CD4-positive, alpha-beta T cell treated with Interleukin-15 for 4 hours (primary cell): Measurements from ENCODE around the gene MAP1B.
"Not testable (repeated sequence)": the region's sequence is repeated elsewhere in the genome, so short reads cannot be mapped to it uniquely, and the experiment has no call there.

Source experiments
- DNase-seq: peaks from one replicate; pipeline ENCODE4 v3.0.0-alpha.2; 2020; ENCODE audit warnings: low spot score

MAP1B gene

DNA sequence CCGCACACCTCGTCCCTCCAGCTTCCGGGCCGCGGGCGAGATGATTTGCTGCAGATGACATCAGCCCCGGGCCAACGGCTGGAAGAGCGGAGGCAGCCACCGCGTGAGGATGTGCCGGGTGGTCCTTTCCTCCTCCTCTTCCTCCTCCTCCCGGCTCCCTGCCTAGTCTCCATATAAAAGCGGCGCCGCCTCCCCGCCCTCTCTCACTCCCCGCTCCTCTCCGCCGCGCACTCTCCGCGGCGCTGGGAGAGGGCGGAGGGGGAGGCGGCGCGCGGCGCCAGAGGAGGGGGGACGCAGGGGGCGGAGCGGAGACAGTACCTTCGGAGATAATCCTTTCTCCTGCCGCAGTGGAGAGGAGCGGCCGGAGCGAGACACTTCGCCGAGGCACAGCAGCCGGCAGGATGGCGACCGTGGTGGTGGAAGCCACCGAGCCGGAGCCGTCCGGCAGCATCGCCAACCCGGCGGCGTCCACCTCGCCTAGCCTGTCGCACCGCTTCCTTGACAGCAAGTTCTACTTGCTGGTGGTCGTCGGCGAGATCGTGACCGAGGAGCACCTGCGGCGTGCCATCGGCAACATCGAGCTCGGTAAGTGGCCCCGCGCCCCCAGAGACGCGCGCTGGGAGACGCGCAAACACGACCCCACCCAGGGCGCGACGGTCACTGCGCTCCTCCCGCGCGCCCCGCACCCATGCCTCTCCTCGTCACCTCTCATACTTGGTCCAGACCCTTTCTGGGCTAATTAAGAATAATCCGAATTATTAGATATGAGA, at the start of gene MAP1B:
Gene MAP1B (plus strand): TSS at position 345 of the 770 bp plus-strand sequence. CDS start 57 bp downstream, at position 402.
- no peak for DNase-seq

DNA sequence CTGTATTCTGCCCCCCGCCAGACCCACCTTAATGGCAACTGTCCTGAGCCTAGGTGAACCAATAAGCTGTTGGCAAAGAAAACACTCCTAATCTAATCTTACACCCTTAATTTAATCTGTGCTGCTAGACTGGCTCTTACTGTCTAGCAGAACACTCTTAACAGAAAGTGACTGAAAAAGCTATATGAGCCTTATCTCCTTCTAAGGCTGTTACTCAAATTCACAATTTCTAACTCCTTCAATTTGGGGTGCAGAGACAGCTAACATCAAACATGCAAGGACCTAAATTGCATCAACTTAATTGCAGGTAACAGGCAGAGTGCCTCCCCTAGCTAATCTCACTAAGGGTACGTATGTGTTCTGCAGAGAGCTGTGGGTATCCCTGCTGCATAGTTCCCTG, 49.5 kb upstream of the MAP1B start:
- DNase-seq = no peak

DNA sequence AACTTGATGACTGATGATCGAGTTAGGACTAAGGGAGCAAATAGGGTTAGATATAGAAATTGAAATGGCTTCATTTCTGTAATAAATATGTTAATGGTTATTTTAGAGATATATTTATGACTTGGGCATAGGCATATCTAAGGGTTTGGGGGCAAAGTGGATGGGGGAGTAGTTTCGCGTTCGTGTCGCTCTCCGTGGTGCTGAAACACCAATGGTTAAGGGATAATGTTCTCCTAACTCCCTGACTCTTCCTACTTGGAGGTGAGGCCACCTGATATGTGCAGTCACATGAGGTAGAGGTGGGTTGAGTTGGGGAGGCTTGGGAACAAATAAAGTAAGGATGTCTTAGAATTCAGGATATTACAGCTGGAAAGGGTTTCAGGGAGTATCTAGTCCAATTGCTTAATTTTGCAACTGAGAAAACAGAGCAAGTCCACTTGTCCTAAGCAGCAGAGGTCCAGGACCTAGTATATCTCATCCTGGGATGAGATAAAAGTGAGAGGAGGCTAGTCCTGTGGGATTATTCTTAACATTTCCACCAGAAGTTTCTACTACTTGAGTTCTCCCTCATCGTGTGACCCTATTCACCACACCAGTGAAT, 44.0 kb upstream of the MAP1B start:
- DNase-seq = no peak

DNA sequence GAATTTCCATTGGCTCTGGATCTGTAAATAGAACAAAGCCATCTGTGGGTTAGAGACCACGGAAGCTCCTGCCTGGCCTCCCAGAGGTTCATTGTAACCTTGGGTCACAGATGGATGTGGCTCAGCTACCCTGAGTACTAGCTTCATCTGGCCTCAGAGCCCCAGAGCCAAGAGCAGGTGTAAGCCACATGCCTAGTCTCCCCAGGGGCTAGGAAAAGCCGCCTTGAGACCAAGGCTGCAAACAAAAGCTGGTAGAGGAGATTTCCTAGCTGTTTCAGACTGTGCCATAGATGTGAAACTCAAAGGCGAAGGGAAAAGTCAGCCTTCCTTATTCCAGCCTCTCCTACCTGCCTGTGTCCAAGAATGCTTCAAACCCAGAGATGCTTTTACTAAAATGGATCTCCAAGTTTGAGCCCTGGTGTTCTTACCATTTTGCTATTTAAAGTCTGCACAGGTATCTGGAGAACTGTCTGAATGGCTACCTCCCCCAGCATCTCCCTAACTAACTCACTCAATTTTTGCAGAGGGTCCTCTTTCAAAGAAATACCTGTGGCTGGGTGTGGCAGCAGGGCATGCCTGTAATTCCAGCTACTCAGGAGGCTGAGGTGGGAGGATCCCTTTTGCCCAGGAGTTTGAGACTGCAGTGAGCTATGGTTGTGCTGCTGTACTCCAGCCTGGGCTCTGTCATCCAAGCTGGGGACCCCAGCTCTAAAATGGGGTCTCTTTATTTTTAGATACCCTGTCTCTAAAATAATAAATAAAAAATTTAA, 42.3 kb upstream of the MAP1B start:
- no peak for DNase-seq

DNA sequence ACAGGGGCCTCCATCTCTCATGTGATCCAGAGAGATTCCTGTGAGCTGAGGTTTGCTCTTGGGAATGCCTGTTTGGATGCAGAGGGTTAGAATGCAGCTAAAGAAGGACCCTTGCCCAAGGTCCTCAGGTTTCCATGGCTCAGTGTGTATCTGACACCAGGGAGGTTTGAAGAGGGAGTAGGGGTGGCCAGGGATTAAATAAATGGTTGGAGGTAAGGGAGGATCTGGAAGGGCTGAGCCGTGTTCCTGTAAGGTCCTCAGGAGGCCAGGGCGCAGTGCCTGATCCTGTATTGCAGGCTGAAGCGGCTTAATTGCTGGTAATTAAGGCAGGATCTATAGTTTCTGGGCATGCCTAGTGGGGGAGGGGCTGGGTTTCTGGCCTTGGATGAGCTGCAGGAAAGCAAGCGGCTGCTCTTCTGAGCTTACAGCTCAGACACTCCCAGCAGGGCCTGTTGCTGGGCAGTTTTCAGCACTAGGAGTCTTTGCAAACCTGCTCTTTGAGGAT, 41.5 kb upstream of the MAP1B start:
- no peak for DNase-seq

DNA sequence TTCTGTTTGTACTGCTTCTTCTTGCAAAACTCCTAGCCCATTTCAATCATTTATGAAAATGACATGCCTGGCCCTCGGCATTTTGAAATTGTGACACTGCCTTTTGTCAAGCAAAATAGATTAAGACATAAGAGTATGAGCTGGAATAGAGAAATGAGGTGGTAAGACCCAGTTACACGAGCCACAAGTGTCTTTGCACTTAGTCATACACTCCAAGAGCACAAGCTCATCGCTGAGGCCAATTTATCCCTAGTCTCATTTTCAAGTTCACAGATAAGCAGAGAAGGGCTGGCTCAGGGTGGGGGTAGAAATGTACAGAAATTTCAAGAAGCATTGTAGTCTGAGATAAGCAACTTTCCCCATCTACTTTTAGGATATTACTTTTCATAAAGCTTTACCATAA, 40.6 kb upstream of the MAP1B start:
- no peak for DNase-seq

DNA sequence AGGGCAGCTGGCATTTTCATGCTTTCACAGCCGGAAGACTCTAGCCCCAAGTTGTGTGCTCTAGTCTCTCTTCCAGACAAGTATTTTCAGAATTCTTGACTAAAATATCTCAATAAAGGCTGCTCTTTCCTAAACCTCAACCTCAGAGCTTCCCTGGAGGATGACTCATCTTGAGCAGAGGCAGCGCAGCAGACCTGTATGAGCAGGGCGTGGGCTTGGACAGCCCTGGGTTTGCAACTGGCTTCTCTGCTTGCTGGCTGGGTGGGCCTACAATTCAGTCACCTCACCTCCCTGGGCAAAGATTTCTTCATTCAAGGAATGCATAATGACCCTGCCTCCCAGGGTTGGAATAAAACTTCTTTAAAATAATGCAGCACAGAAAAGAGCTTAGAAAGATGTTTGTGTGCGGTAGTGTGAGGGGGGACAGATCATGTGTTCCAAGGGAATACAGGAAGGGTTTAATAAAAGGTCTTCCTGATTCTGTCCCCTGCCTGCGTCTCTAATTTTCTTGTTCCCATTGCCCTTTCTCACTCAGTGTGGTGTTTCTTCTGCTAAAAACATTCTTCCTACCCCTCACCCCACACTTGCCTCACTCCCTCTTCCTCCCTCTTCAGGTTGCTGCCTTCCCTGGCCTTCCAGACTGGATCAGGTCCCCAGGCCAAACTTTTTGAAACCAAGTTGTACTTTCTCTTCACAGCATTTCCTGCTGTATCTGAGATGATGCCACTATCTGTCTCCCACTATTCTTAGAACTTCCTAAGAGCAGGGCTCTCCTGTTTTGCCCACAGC, 39.4 kb upstream of the MAP1B start:
- no peak for DNase-seq

DNA sequence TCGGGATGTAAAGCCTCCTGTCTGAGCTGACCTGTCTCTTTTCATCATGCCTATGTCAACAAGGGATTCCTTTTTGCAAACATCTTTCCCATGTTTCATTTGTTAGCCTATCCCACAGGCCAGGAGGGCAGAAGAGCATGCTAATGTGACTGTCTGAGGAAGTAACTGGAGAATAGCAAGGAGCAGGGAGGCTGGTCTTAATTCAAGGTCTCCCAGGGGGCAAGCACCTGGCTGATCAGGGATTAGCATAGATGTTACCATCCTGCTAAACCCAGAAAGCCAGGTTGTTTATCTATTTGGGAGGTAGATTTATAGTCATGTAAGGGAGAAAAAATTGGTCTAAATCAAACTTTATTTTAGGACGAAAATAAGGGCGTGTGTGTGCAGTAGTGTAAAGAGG, 36.7 kb upstream of the MAP1B start:
- no peak for DNase-seq

DNA sequence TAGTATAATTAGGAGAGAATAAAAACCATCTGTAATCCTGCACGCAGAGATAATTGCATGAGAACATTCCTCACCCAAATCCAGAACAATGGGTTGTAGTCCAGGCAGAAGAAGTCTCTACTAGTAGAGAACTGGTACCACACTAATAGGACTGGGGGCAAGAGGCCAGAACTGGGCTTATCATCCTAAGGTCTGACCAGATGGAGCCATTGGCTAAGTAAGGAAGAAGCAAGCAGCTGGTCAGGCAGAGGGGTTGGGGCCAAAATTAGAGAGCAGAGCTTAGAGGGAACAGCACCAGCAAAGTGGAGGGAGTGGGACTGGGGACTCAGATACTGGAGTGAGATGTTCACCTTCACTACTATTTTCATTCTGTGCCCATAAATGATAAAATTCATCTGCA, 35.4 kb upstream of the MAP1B start:
- no peak for DNase-seq

DNA sequence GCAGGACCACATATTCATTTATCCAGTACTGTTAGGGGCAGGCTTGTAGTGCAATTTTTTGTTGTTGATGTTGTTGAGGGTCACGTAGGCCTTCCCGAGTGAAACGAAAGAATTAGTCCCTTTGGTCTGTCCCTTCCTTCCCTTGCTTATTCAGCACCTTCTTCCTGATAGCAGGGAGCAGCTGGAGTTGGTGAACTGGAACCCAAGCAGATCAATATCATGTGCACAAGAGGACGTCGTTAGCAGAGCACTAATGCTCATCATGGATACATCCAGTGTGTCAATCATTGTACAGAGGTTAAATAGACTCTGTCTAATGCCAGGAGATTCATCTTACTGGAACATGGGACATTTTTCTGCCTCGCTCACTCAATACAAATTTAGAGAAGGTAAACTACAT, 33.0 kb upstream of the MAP1B start:
- DNase-seq = no peak

DNA sequence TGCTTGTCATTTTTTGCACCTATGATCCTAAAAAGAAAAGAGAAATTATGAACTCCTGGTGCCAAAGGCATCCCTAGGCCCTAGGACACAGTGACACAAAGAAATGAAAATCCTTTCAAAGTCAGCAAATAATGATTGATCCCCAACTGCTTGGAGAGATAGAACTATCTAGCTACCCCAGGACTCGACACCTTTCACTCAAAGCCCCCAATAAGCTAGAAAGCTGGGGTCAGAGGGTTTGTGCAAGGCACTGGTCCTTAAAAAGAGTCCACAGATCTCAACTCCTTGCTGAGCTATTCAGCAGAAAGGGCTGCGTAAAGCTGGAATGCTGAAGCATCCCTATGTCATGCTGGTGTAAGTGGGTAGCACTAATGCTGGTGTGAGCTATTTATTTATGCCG, 31.8 kb upstream of the MAP1B start:
- DNase-seq = no peak

DNA sequence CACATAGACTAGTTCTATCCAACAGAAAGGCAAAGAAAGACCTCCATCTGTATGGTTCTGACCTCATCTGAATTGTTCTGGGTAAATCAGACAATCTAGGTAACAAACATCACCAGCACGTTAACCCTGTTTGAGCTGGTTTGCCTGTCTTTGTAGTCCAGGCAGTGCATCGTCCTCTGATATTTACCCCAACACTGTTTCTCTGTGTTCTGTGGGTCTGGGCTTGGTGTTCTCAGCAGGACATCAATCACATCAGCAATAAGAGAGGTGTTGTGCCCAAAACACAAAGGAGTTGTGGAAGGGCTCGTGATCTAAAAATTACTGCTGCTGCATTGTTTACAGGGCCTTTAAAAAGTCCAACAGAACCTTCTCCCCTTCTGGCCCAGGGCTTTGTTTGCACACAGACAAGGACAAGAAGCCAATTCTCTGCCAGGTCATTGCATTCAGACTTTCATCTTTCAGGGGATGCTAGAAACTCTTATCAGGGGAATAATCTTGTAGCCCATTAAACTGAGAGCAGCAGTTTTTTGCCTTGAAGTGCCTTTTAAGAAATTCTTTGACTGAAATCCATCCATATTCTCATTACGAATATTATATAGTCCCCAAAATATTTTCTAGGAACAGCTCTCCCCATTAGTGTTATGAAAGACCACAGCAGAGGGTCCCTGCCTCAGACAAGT, 30.5 kb upstream of the MAP1B start:
- DNase-seq = no peak

DNA sequence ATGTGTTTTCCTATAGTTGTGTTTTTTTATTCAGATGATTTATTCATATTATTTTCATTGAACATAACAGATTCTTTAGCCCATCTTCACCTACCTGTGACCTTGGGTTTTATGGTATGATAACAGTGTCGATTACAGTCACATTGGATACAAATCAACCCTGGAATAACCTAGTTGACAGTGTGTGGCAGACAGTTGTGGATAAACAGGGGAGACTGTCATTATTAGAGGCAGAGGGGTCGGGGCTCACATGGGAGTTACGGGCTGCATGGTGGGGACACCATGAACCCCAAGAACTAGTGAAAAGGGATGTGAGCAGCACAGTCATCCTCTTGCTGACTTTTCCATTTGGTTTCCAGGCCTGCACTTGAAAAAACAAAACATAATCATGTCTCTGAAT, 29.9 kb upstream of the MAP1B start:
- DNase-seq = no peak

DNA sequence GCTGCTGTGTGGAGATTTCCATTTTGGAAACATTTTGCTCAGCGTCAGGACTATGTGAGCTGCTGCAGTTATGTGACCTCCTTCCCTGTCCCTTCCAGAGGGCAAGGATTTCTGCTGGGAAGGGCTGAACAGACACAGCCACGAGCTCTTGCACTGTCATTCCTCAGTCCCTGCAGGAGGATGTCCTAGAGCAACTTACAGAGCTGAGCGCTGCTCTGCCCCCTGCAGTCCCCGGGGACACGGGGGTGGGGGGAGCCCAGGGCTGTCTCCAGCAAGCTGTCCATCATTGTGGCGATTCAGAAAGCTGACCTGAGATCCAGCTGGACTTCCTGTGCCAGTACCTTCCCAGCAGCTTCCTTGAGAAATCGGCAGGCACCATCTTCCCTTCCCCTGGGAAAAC, 28.0 kb upstream of the MAP1B start:
- DNase-seq = no peak

DNA sequence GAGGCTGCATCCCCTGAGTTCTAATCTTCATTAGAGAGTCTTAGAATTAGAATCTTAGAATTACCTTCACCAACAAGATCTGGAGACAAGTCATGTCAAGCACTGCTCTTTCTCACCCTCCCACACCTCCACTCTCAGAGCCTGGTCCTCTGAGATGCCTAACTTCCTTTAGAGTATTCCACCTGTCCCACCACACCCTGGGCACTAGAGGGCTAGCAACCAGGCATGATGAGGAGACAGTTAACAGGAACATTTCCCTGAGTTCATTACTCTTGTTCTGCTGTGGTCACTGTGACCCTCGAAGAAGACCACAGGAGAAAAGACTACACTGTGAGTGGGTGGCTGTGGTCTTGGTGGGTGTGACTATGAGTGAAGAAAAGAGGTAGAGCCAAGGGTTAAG, 25.2 kb upstream of the MAP1B start:
- DNase-seq = no peak

DNA sequence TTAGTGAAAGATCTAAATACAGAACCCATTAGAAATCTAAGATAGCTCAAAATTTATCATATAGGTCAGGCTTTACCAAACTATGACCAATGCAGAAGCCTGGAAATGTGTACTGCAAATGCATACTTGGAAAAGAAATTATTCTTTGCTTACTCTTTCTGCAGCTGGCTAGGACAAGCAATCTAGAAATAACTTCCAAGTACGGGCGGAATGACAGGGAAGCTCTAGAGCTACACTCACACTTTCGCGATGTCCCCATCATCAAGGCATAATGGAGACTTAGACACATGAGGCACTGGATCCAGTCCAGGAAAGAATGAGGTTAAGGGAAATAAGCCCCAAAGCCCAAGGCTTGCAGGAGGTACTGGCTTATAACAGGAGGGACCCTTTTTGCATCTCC, 22.4 kb upstream of the MAP1B start:
- no peak for DNase-seq

DNA sequence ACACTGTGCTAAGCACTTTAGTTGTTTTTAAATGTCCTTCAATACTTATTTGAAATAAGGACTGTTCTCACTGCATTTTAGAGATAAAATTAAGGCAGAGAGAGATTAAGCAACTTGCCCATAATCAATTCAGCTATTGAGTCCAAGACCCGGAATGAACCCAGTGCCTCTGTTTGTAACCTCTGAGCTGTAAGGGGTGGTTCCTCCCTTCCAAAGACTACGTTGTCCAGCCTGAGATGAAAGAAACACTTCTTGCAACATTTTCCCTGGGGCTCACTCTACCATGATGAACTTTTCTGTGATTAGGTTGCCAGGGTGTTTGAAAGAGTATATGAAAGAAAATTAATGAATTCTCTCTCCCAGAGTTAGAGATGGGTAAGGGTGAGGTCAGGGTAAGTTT, 22.0 kb upstream of the MAP1B start:
- no peak for DNase-seq

DNA sequence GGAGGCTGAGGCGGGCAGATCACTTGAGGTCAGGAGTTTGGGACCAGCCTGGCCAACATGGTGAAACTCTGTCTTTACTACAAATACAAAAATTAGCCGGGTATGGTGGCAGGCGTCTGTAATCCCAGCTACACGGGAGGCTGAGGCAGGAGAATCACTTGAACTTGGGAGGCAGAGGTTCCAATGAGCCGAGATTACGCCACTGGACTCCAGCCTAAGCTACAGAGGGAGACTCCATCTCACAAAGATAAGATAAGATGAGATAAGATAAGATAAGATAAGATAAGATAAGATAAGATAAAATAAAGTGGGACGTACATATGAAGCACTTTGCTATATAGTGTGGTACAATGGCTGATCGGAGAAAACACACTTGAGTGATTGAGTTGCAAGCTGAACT, 17.6 kb upstream of the MAP1B start:
- DNase-seq = not testable (repeated sequence)

DNA sequence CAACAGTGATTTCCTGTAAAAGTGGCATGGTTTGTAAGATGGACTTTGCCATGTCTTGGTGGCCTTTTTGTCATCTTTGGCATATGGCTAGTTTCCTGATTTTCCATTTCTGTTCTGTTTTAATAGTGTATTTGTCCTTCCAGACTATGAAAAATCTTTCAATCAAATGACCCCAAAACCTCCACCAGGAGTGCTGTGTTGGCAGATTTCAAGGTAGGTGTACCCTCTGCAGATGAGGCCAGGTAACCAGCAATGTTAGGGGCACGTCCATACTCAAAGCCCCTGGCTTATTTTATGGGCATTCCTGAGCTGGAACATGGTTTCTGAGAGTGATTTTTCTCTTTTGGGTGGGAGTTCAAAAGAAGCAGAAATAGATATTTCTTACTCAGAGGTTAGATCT, 15.2 kb upstream of the MAP1B start:
- DNase-seq = no peak

DNA sequence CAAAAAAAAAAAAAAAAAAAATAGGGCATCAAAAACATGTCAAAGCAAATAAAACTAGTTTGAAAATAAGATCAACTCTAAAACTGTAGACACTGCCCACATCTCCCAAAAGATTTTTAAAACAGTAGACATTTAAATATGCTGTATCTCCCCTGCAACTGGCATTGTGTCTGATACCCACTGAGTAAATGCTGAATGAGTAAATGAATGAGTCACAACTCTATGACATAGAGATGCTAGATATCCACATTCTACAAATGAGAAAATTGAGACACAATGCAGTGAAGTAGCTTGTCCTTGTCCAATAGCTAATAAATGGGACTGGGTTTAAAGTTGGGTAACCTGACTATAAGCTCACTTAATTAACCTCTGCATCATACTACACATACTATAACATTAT, 14.1 kb upstream of the MAP1B start:
- no peak for DNase-seq

DNA sequence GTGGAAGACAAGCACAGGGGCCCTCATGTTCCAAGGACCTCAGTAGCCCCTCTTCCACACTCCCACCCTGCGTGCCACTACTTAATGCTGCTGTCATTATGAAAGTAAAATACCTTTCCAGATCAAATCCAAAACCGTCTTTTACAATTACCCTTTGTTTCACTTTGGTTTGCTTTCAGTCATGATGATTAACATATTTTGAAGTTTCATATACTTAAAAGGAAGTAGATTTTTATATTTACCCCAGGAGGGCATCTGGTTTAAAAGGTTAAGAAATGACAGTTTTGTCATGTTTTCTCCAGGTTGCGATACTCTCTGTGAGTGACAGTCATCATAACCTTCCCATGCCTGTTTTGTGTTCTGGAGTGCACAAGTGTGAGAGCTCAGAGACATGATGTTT, 13.5 kb upstream of the MAP1B start:
- DNase-seq = no peak
